Choroid plexus epithelial cell (primary cell): ENCODE measurements around the gene CHAC2.

Source experiments
- DNase-seq: peaks from one replicate; pipeline ENCODE4 v3.0.0-alpha.2; 2010; ENCODE audit warnings: low read depth
- H3K4me3 ChIP-seq: 2 replicates; pipeline ENCODE4 v1.5.1; 2011; ENCODE audit warnings: low read depth, mild to moderate bottlenecking, control low read depth, low read length, moderate library complexity
- TF ChIP-seq, protein P1 (sequence below): conservative IDR thresholded peaks from 2 replicates; pipeline ENCODE4 v1.5.1; 2011; ENCODE audit warnings: low read depth, mild to moderate bottlenecking, control low read depth, inconsistent platforms, low read length, moderate library complexity

Gene CHAC2

DNA sequence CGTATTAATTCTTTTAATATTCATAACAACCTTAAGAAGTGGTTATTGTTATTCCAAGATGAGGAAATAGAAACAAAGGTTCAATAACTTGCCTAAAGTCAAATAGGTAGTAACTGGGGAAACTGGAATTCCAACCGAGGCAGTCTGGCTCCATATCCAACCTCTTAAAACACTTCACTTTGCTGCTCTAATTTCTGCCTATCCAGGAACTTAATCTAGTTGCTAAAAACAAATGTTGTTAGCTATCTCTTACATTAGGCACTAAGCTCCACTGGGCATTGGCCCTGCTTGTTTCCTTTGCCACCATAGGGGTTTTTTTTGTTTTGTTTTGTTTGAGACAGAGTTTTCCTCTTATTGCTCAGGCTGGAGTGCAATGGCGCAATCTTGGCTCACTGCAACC is 44.0 kb downstream of the CHAC2 start:
- DNase-seq = no peak
- TF ChIP-seq, protein P1, sequence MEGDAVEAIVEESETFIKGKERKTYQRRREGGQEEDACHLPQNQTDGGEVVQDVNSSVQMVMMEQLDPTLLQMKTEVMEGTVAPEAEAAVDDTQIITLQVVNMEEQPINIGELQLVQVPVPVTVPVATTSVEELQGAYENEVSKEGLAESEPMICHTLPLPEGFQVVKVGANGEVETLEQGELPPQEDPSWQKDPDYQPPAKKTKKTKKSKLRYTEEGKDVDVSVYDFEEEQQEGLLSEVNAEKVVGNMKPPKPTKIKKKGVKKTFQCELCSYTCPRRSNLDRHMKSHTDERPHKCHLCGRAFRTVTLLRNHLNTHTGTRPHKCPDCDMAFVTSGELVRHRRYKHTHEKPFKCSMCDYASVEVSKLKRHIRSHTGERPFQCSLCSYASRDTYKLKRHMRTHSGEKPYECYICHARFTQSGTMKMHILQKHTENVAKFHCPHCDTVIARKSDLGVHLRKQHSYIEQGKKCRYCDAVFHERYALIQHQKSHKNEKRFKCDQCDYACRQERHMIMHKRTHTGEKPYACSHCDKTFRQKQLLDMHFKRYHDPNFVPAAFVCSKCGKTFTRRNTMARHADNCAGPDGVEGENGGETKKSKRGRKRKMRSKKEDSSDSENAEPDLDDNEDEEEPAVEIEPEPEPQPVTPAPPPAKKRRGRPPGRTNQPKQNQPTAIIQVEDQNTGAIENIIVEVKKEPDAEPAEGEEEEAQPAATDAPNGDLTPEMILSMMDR = no peak
- H3K4me3 ChIP-seq = no peak overlapping the region

GRCh38 chr2:53813151-53813550 is 45.5 kb downstream of the CHAC2 start:
- TF ChIP-seq, protein P1 = no peak
- DNase-seq = no peak
- H3K4me3 ChIP-seq = no peak overlapping the region

DNA sequence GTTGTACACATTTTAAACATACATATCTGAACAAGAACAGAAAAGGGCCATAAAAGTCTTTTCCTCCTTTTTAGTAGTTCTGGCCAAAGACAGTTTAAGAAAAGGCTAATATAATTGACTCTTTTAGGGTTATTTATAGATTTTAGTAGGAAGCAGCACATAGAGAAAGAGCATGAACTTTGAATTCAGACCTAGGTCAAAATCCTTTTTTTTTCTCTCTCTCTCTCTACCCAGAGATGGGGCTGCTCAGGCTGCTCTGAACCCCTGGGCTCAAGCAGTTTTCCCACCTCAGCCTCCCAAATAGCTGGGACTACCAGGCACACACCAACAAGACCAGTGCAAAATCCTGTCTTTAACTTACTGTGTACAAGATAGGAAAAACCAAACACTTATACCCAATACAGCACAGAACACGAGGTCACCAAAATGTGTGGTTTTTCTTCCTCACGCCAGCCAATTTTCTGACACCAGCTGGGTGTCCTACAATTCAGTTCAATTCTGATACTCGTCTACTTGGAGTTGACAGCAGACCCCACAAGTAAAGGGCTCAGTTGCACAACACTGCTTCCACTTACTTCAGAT is 51.3 kb downstream of the CHAC2 start:
- no peak for DNase-seq
- H3K4me3 ChIP-seq = no peak overlapping the region
- TF ChIP-seq, protein P1 = no peak

DNA sequence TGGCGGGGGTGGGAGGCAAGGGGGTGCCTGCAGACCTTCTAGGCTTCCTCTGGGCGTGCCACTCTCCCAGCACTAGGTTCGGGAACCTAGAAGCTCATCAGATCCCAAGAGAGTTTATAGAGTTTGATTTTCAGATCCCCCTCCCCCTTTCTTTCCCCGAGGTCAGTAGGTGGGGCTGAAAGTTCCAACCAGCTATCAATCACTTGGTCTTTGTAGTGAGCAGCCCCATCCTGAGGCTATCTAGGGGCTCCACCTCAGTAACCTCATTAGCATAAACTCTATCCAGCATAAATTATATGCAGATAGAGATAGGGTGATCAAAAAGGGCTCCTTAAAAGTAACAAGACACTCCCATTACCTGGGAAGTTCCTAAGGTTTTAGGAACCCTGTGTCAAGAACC is 52.0 kb downstream of the CHAC2 start:
- DNase-seq = no peak
- H3K4me3 ChIP-seq = no peak overlapping the region
- TF ChIP-seq, protein P1 = no peak

GRCh38 chr2:53820048-53820447 is 52.4 kb downstream of the CHAC2 start:
- no peak overlapping the region for H3K4me3 ChIP-seq
- TF ChIP-seq, protein P1 = no peak
- DNase-seq = no peak

- TF ChIP-seq, protein P1 = no peak
Measured at GRCh38 chr2:53820711-53821110, 53.1 kb downstream of the CHAC2 start.

DNA sequence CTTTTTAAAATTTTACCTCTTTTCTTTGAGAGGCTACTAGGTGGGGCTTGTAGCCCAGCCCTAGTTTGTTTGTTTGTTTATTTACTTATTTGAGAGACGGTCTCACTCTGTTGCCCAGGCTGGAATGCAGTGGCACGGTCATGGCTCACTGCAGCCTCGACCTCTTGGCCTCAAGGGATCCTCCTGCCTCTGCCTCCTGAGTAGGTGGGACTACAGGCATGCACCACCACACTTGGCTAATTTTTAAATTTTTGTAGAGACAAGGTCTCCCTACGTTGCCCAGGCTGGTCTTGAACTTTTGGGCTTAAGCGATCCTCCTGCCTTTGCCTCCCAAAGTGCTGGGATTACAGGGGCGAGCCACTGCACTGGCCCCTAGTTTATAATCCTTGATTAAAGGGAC is 54.2 kb downstream of the CHAC2 start:
- TF ChIP-seq, protein P1 = no peak
- no peak overlapping the region for H3K4me3 ChIP-seq
- no peak for DNase-seq

More at GRCh38 chr2:53820711-53821110, 53.1 kb downstream of the CHAC2 start:
- H3K4me3 ChIP-seq = no peak overlapping the region
- no peak for DNase-seq
